Psoas muscle (tissue), 8 donors: Measurements from ENCODE around the gene AQP6. TPM values are rescaled to one million over a fixed set of nuclear protein-coding genes. Genes with fewer than 3 reads are reported as not detected.

Source experiments
- ATAC-seq, 4 donors: fragments of 200-7000 bp; cut with Tn5 transposase; one replicate each; pipeline ENCODE4 v1.9.1; 2020; ENCODE audit warnings: moderate library complexity in 3 of 4, mild to moderate bottlenecking in 2 of 4
- DNase-seq, 2 donors: peaks; one replicate each; pipeline ENCODE4 v3.0.0-alpha.2; 2020
- H3K27ac ChIP-seq: fragments of 200-600 bp; one replicate; pipeline ENCODE4 v1.8.0; 2022
- H3K27me3 ChIP-seq, 3 donors: fragments of 200-600 bp in 1 of 3; one replicate each; pipeline versions ENCODE4 v1.6.1 to v1.8.0; 2013 to 2022; ENCODE audit warnings: low read length in 2 of 3, mild to moderate bottlenecking in 2 of 3, moderate library complexity in 1 of 3; ENCODE audit not compliant: insufficient read depth in 3 of 3
- H3K36me3 ChIP-seq, 2 donors: fragments of 200-600 bp in 1 of 2; one replicate each; pipeline versions ENCODE4 v1.6.1 to v1.8.0; 2013 to 2022; ENCODE audit warnings: low read depth in 1 of 2, mild to moderate bottlenecking in 1 of 2, moderate library complexity in 1 of 2; ENCODE audit not compliant: insufficient read depth in 1 of 2
- H3K4me1 ChIP-seq: fragments of 200-600 bp; one replicate; pipeline ENCODE4 v1.8.0; 2022
- H3K4me3 ChIP-seq: fragments of 200-600 bp; one replicate; pipeline ENCODE4 v1.8.0; 2022; ENCODE audit warnings: mild to moderate bottlenecking
- H3K9me3 ChIP-seq: fragments of 200-600 bp; one replicate; pipeline ENCODE4 v1.8.0; 2022
- CTCF ChIP-seq: fragments of 200-600 bp; IDR thresholded peaks from one replicate; pipeline ENCODE4 v1.8.0; 2022; ENCODE audit warnings: antibody characterized with exemption
- WGBS, 3 donors: extraction: QIAGEN DNeasy Blood & Tissue Kit; methylation state at CpG; one replicate each; pipeline versions ENCODE4 v1.1.6 to v1.1.7; 2013; 5-methylcytosine and 5-hydroxymethylcytosine counted together
- intact Hi-C, 2 donors: fragments of 100-400 bp; cut with DNase I; formaldehyde crosslinking; loops; one replicate each; pipeline versions ENCODE4 v1.11.0 to v1.14.2; 2022
- long read RNA-seq, 2 donors: library from polyadenylated mRNA; unstranded; transcript quantifications; one replicate each; pipeline ENCODE4 v2.0.0, GENCODE V29; 2021
- polyA plus RNA-seq, 3 donors: library from polyadenylated mRNA; stranded (reverse); fragments of 200-250 nt; gene quantifications; one replicate each; pipeline ENCODE4 v1.2.3, GENCODE V29; 2013
- total RNA-seq, 4 donors: library from RNA; stranded (reverse); fragmentation: NEBNext Ultra II Directional in 2 of 4; extraction: Animal tissue kit (Norgen Biotek cat#: 25700) in 2 of 4; gene quantifications; one replicate each; pipeline versions ENCODE4 v1.2.1 to v1.2.4, GENCODE V29; 2021 to 2023
- donor health status: healthy with polysubstance abuse.
- donor health status: DM: no; HTN: no; CAD: no; lungs with moderate emphysema.
- donor health status: Bipolar disorder and iron deficiency.
- donor health status: healthy.
- donor health status: DM: yes; HTN: yes; CAD: no.
- donor health status: DM: no; HTN: no; CAD: no.
- donor health status: DM: no; HTN: no; CAD: no.
- donor health status: DM: yes; HTN: yes; CAD: no.

Gene AQP6
- not detected for total RNA-seq
- under 1 TPM in 1 of 3 donors, not detected in 2; 0.04 TPM for polyA plus RNA-seq
- long read RNA-seq, donor 1: 0 reads
- long read RNA-seq, donor 2: 0 reads

- H3K9me3 ChIP-seq: no peaks in the 10 kb centered on the region
- intact Hi-C loops: loop anchor here (5.0 to 10.0 kb wide), 2 partner anchors 84 to 202 kb away; partner anchors contain the start of gene ASIC1 (in 1 of the 2)
- DNase-seq (no peak), ATAC-seq (no peak)
- H3K27ac ChIP-seq: no peak within 1 kb of the TSS
- WGBS, 3 donors: 85 to 86% (median 85%) methylated on average over 17 to 18 of the region's 18 CpGs
- no peaks in the 10 kb centered on the region for H3K36me3 ChIP-seq
- peaks cover under 1% of the 10 kb centered on the region for H3K4me1 ChIP-seq
- no peak within 1 kb of the TSS for H3K4me3 ChIP-seq
- no peak for TF ChIP-seq CTCF
- H3K27me3 ChIP-seq: peaks cover 0 to 28% (median 0%) of the 10 kb centered on the region in 3 donors
These were observed at the start of gene AQP6 for GRCh38 chr12:49972641-49973360. TSS of gene AQP6 (plus strand) at chr12:49972947. CDS start at chr12:49973174, 227 bp downstream.

GRCh38 chr12:49923035-49923644, 49.6 kb upstream of the AQP6 start:
- Histone ChIP-seq H3K36me3 (no peaks in the 10 kb centered on the region), H3K27me3 (no peaks in the 10 kb centered on the region), H3K27ac (no peak overlapping the region), H3K4me1 (no peaks in the 10 kb centered on the region), H3K4me3 (no peak overlapping the region), H3K9me3 (no peaks in the 10 kb centered on the region)
- 75 to 83% (median 80%) methylated on average over 7 of the region's 7 CpGs for WGBS, 3 donors
- DNase-seq (peak in 1 of 2 donors; percentile 17), ATAC-seq (no peak)
- no peak for TF ChIP-seq CTCF
- intact Hi-C loops: no loop called here

GRCh38 chr12:49923880-49924556, 48.7 kb upstream of the AQP6 start:
- ATAC-seq (no peak), DNase-seq (peak; percentile 37 to 55)

DNA sequence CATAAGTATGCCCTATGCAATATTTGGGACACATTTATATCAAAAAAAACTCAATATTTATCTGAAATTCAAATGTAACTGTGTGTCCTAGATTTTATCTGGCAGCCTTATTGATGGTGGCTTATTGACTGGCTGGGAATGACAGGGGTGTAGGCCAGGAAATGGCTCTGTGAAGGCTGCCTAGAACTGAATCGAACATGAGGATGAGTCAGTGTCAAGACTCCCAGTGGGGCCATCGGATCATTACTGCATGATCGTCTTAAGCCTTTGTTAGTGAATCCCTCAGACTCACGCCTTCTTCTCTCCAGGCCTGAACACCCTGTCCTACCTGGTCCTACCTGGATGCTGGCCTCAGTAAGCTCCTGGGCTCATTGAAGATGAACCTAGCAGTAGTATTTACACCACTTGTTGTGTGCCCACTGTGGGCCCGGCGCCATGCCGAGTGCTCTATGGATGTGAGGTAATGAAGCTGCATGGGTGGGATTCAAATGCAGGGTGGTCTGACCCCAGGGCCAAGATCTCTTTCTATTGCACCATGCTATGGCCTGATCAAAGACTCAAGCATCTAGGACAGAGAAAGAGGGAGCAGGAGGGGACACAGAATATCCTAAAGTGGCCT, 48.0 kb upstream of the AQP6 start:
- DNase-seq (peak in 1 of 2 donors; percentile 40), ATAC-seq (no peak)
- no peaks in the 10 kb centered on the region for H3K36me3 ChIP-seq
- no peak for TF ChIP-seq CTCF
- H3K27me3 ChIP-seq: no peaks in the 10 kb centered on the region
- no peak overlapping the region for H3K4me3 ChIP-seq
- 83 to 85% (median 83%) methylated on average over 7 of the region's 7 CpGs for WGBS, 3 donors
- intact Hi-C loops: no loop called here
- no peak overlapping the region for H3K27ac ChIP-seq
- H3K9me3 ChIP-seq: no peaks in the 10 kb centered on the region
- no peaks in the 10 kb centered on the region for H3K4me1 ChIP-seq

More at GRCh38 chr12:49923880-49924556, 48.7 kb upstream of the AQP6 start:
- H3K4me1 ChIP-seq: no peaks in the 10 kb centered on the region
- H3K36me3 ChIP-seq: no peaks in the 10 kb centered on the region
- intact Hi-C loops: no loop called here
- WGBS, 3 donors: 86 to 87% (median 86%) methylated on average over 15 of the region's 15 CpGs
- no peaks in the 10 kb centered on the region for H3K9me3 ChIP-seq
- no peaks in the 10 kb centered on the region for H3K27me3 ChIP-seq
- H3K4me3 ChIP-seq: no peak overlapping the region
- no peak for TF ChIP-seq CTCF
- H3K27ac ChIP-seq: no peak overlapping the region
